Mesenchymal stem cell (in vitro differentiated cells and primary cell): ENCODE results near the gene EFS.
A peak's percentile ranks its signal among the peaks of the same experiment; 100 is the strongest.

Experiments used
- DNase-seq: peaks from one replicate; pipeline ENCODE4 v3.0.0-alpha.2; 2013
- H2AFZ ChIP-seq: one replicate; pipeline ENCODE4 v1.6.1; 2013; ENCODE audit warnings: low read depth, mild to moderate bottlenecking, control low read depth, inconsistent platforms, low read length, moderate library complexity
- H2AK5ac ChIP-seq: 2 replicates; pipeline ENCODE4 v1.6.1; 2013; ENCODE audit warnings: low read length, moderate library complexity, mild to moderate bottlenecking, inconsistent platforms; ENCODE audit not compliant: severe bottlenecking
- H2BK120ac ChIP-seq: one replicate; pipeline ENCODE4 v1.6.1; 2013; ENCODE audit warnings: low read depth, mild to moderate bottlenecking, inconsistent platforms, low read length, moderate library complexity
- H2BK12ac ChIP-seq, 2 experiments: one replicate each; pipeline ENCODE4 v1.6.1; 2013; ENCODE audit warnings: inconsistent platforms in 2 of 2, low read length in 2 of 2, mild to moderate bottlenecking in 2 of 2, moderate library complexity in 2 of 2, control low read depth in 1 of 2
- H2BK15ac ChIP-seq: one replicate; pipeline ENCODE4 v1.6.1; 2013; ENCODE audit warnings: mild to moderate bottlenecking, low read depth, inconsistent platforms; ENCODE audit not compliant: poor library complexity, severe bottlenecking
- H2BK5ac ChIP-seq: 2 replicates; pipeline ENCODE4 v1.6.1; 2013; ENCODE audit warnings: low read depth, mild to moderate bottlenecking, low read length, control low read depth, inconsistent platforms; ENCODE audit not compliant: poor library complexity, severe bottlenecking
- H3K14ac ChIP-seq, 2 experiments: one replicate each; pipeline ENCODE4 v1.6.1; 2013; ENCODE audit warnings: inconsistent platforms in 2 of 2, low read length in 2 of 2, control low read depth in 1 of 2, mild to moderate bottlenecking in 1 of 2, moderate library complexity in 1 of 2
- H3K18ac ChIP-seq, 2 experiments: one replicate each; pipeline ENCODE4 v1.6.1; 2013; ENCODE audit warnings: inconsistent platforms in 2 of 2, low read length in 2 of 2, control low read depth in 1 of 2, low read depth in 1 of 2, mild to moderate bottlenecking in 1 of 2
- H3K23ac ChIP-seq, 2 experiments: one replicate each; pipeline ENCODE4 v1.6.1; 2013; ENCODE audit warnings: inconsistent platforms in 2 of 2, low read length in 2 of 2, mild to moderate bottlenecking in 2 of 2, moderate library complexity in 2 of 2, control low read depth in 1 of 2
- H3K27ac ChIP-seq: 2 replicates; pipeline ENCODE4 v1.5.1; 2013; ENCODE audit warnings: mild to moderate bottlenecking, moderate library complexity, low read length, control low read depth, inconsistent platforms; ENCODE audit not compliant: poor library complexity, severe bottlenecking
- H3K27me3 ChIP-seq, 2 experiments: 2 replicates each; pipeline versions ENCODE4 v1.6.1 to v1.7.0; 2013; ENCODE audit warnings: low read length in 2 of 2, mild to moderate bottlenecking in 2 of 2, moderate library complexity in 2 of 2, control low read depth in 1 of 2, inconsistent platforms in 1 of 2; ENCODE audit not compliant: control insufficient read depth in 1 of 2, insufficient read depth in 1 of 2
- H3K36me3 ChIP-seq, 2 experiments: 2 replicates each; pipeline versions ENCODE4 v1.6.1 to v1.7.0; 2013; ENCODE audit warnings: low read length in 2 of 2, control low read depth in 1 of 2, inconsistent platforms in 1 of 2, low read depth in 1 of 2, mild to moderate bottlenecking in 1 of 2; ENCODE audit not compliant: insufficient read depth in 2 of 2, control insufficient read depth in 1 of 2
- H3K4ac ChIP-seq, 2 experiments: one replicate each; pipeline ENCODE4 v1.6.1; 2013; ENCODE audit warnings: inconsistent platforms in 2 of 2, low read length in 2 of 2, mild to moderate bottlenecking in 2 of 2, moderate library complexity in 2 of 2, control low read depth in 1 of 2, low read depth in 1 of 2
- H3K4me1 ChIP-seq: 2 replicates; pipeline ENCODE4 v1.6.1; 2013; ENCODE audit warnings: low read depth, low read length, control low read depth; ENCODE audit not compliant: control insufficient read depth, insufficient read depth
- H3K4me2 ChIP-seq: 2 replicates; pipeline ENCODE4 v1.6.1; 2013; ENCODE audit warnings: low read length, mild to moderate bottlenecking, inconsistent platforms; ENCODE audit not compliant: poor library complexity, severe bottlenecking
- H3K4me3 ChIP-seq, 2 experiments: 2 replicates each; pipeline versions ENCODE4 v1.5.1 to v1.7.0; 2013; ENCODE audit warnings: low read length in 2 of 2, mild to moderate bottlenecking in 2 of 2, control low read depth in 1 of 2, low read depth in 1 of 2; ENCODE audit not compliant: insufficient read depth in 1 of 2
- H3K79me1 ChIP-seq: replicated peaks from 2 replicates; pipeline ENCODE4 v1.6.1; 2013; ENCODE audit warnings: mild to moderate bottlenecking, control low read depth, low read length, inconsistent platforms; ENCODE audit not compliant: poor library complexity, severe bottlenecking
- H3K9ac ChIP-seq: 2 replicates; pipeline ENCODE4 v1.7.0; 2013; ENCODE audit warnings: mild to moderate bottlenecking, low read length, moderate library complexity
- H3K9me3 ChIP-seq: 2 replicates; pipeline ENCODE4 v1.7.0; 2013; ENCODE audit warnings: mild to moderate bottlenecking, low read length; ENCODE audit not compliant: control insufficient read depth
- H4K8ac ChIP-seq: one replicate; pipeline ENCODE4 v1.6.1; 2013; ENCODE audit warnings: inconsistent platforms, mild to moderate bottlenecking, low read length, moderate library complexity
- H4K91ac ChIP-seq: one replicate; pipeline ENCODE4 v1.6.1; 2013; ENCODE audit warnings: mild to moderate bottlenecking, low read length, inconsistent platforms
- WGBS: methylation state at CpG from one replicate; pipeline ENCODE4 v1.1.7; 2013; ENCODE audit warnings: mixed read lengths; 5-methylcytosine and 5-hydroxymethylcytosine counted together

The EFS gene

DNA sequence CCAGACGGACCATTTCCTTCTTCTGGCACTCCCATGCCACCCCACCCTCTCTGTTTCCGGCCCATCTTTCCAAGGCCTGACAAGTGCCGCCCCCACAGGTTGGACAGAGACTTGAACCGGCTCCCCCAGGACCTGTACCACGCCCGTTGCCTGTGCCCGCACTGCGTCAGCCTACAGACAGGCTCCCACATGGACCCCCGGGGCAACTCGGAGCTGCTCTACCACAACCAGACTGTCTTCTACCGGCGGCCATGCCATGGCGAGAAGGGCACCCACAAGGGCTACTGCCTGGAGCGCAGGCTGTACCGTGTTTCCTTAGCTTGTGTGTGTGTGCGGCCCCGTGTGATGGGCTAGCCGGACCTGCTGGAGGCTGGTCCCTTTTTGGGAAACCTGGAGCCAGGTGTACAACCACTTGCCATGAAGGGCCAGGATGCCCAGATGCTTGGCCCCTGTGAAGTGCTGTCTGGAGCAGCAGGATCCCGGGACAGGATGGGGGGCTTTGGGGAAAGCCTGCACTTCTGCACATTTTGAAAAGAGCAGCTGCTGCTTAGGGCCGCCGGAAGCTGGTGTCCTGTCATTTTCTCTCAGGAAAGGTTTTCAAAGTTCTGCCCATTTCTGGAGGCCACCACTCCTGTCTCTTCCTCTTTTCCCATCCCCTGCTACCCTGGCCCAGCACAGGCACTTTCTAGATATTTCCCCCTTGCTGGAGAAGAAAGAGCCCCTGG is 10.7 kb upstream of the EFS start:
- Histone ChIP-seq H4K8ac (no peak overlapping the region), H3K4ac (no peak overlapping the region), H2AK5ac (no peak overlapping the region), H4K91ac (no peak overlapping the region), H3K18ac (no peak overlapping the region), H3K27me3 (peaks cover 61 to 64% of the 10 kb centered on the region in 2 experiments), H3K79me1 (no peaks in the 10 kb centered on the region), H2BK120ac (no peak overlapping the region), H2BK15ac (no peak overlapping the region), H3K23ac (no peak overlapping the region), H3K4me3 (no peak overlapping the region), H3K27ac (no peak overlapping the region), H3K4me1 (no peaks in the 10 kb centered on the region), H2BK5ac (no peak overlapping the region), H3K4me2 (no peak overlapping the region), H3K9me3 (no peaks in the 10 kb centered on the region), H3K36me3 (no peaks in the 10 kb centered on the region), H3K9ac (no peak overlapping the region), H2BK12ac (no peak overlapping the region), H3K14ac (no peak overlapping the region), H2AFZ (no peak overlapping the region)
- no peak for DNase-seq
- WGBS = 90% methylated on average over 21 of the region's 21 CpGs

DNA sequence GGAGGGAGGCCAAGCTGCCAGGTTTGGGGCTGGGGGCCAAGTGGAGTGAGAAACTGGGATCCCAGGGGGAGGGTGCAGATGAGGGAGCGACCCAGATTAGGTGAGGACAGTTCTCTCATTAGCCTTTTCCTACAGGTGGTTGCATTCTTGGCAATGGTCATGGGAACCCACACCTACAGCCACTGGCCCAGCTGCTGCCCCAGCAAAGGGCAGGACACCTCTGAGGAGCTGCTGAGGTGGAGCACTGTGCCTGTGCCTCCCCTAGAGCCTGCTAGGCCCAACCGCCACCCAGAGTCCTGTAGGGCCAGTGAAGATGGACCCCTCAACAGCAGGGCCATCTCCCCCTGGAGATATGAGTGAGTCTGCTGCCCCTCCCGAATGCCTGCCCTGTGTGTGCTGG is 8.1 kb upstream of the EFS start:
- Histone ChIP-seq H4K91ac (no peak overlapping the region), H2AFZ (no peak overlapping the region), H2BK12ac (no peak overlapping the region), H3K23ac (no peak overlapping the region), H3K79me1 (no peaks in the 10 kb centered on the region), H3K9ac (no peak overlapping the region), H3K4ac (no peak overlapping the region), H3K4me2 (no peak overlapping the region), H2BK5ac (no peak overlapping the region), H3K27ac (no peak overlapping the region), H4K8ac (no peak overlapping the region), H3K9me3 (no peaks in the 10 kb centered on the region), H3K4me3 (no peak overlapping the region), H2AK5ac (no peak overlapping the region), H3K36me3 (no peaks in the 10 kb centered on the region), H3K18ac (no peak overlapping the region), H2BK120ac (no peak overlapping the region), H3K14ac (peak overlapping the region in 1 of 2 experiments; percentile 6), H3K27me3 (peaks cover 58 to 65% of the 10 kb centered on the region in 2 experiments), H2BK15ac (no peak overlapping the region), H3K4me1 (no peaks in the 10 kb centered on the region)
- WGBS = 65% methylated on average over 3 of the region's 3 CpGs
- DNase-seq = no peak

DNA sequence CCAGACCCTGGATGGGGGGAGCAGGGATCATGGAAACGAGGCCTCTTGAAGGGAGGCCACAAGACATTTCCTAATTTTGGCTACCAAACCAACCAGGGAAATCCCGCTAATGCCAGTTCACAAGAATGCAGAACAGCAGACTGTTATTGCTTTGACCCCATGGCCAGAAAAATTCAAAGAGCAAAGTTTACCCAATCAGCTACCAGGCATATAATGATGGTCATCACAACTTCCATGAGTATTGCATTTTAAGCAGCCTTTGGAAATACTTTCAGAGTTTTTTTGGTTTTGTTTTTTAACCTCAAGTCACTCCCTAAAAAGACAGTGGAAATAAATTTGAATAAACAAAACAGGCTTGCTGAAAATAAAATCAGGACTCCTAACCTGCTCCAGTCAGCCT is 7.5 kb upstream of the EFS start, which contains the start of gene IL25:
TSS of gene IL25 (plus strand) at position 301 of the 400 bp plus-strand sequence.
- Histone ChIP-seq H3K36me3 (no peaks in the 10 kb centered on the region), H3K23ac (no peak within 1 kb of the TSS), H2BK120ac (no peak within 1 kb of the TSS), H3K4me1 (no peaks in the 10 kb centered on the region), H4K8ac (no peak within 1 kb of the TSS), H3K18ac (no peak within 1 kb of the TSS), H2BK15ac (no peak within 1 kb of the TSS), H2AFZ (no peak within 1 kb of the TSS), H4K91ac (no peak within 1 kb of the TSS), H2BK12ac (no peak within 1 kb of the TSS), H3K79me1 (no peaks in the 10 kb centered on the region), H3K4me2 (no peak within 1 kb of the TSS), H3K4me3 (no peak within 1 kb of the TSS), H3K14ac (peak within 1 kb of the TSS in 1 of 2 experiments; percentile 6), H3K9me3 (no peaks in the 10 kb centered on the region), H2BK5ac (no peak within 1 kb of the TSS), H3K27me3 (peaks cover 58 to 64% of the 10 kb centered on the region in 2 experiments), H3K4ac (no peak within 1 kb of the TSS), H3K9ac (no peak within 1 kb of the TSS), H2AK5ac (no peak within 1 kb of the TSS), H3K27ac (no peak within 1 kb of the TSS)
- DNase-seq = no peak
- 79% methylated on average over 2 of the region's 2 CpGs for WGBS

DNA sequence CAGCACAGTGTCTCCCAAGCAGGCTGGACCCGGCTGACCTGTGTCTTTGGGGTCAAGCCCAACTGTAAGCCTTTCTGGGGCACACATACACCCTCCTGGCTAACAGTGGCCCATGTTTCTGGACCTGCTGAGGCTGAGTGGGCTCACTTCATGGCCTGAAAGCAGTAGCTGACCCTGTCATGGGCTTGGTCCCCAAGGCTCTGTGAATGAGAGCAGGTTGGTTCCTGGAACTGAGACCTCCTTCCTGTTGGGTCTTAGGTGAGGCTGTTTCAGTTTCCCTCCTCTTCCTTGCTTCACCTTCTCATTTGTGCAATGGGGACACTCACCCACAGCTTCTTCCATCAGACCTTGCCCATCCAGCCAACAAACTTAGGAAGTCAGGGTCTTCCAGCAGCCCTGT is 6.9 kb upstream of the EFS start:
- H3K36me3 ChIP-seq = no peaks in the 10 kb centered on the region
- no peak for DNase-seq
- H3K4me1 ChIP-seq = peaks cover under 1% of the 10 kb centered on the region
- H3K18ac ChIP-seq = no peak overlapping the region
- H3K4ac ChIP-seq = no peak overlapping the region
- H2BK12ac ChIP-seq = no peak overlapping the region
- H2AK5ac ChIP-seq = no peak overlapping the region
- H2BK120ac ChIP-seq = no peak overlapping the region
- H3K23ac ChIP-seq = no peak overlapping the region
- H2BK15ac ChIP-seq = no peak overlapping the region
- no peak overlapping the region for H4K8ac ChIP-seq
- no peak overlapping the region for H3K27ac ChIP-seq
- H3K4me2 ChIP-seq = no peak overlapping the region
- 100% methylated on average over 1 of the region's 1 CpG for WGBS
- H3K27me3 ChIP-seq = peaks cover 58% of the 10 kb centered on the region in 2 experiments
- H3K79me1 ChIP-seq = no peaks in the 10 kb centered on the region
- H3K9me3 ChIP-seq = no peaks in the 10 kb centered on the region
- no peak overlapping the region for H3K4me3 ChIP-seq
- no peak overlapping the region for H2AFZ ChIP-seq
- H3K14ac ChIP-seq = no peak overlapping the region
- no peak overlapping the region for H2BK5ac ChIP-seq
- no peak overlapping the region for H3K9ac ChIP-seq
- H4K91ac ChIP-seq = no peak overlapping the region
